Fibroblast of gingiva (primary cell): ENCODE measurements around the gene PGRMC2.

Experiments
- DNase-seq: peaks from one replicate; pipeline ENCODE4 v3.0.0-alpha.2; 2011; ENCODE audit warnings: low read depth

PGRMC2 gene

DNA sequence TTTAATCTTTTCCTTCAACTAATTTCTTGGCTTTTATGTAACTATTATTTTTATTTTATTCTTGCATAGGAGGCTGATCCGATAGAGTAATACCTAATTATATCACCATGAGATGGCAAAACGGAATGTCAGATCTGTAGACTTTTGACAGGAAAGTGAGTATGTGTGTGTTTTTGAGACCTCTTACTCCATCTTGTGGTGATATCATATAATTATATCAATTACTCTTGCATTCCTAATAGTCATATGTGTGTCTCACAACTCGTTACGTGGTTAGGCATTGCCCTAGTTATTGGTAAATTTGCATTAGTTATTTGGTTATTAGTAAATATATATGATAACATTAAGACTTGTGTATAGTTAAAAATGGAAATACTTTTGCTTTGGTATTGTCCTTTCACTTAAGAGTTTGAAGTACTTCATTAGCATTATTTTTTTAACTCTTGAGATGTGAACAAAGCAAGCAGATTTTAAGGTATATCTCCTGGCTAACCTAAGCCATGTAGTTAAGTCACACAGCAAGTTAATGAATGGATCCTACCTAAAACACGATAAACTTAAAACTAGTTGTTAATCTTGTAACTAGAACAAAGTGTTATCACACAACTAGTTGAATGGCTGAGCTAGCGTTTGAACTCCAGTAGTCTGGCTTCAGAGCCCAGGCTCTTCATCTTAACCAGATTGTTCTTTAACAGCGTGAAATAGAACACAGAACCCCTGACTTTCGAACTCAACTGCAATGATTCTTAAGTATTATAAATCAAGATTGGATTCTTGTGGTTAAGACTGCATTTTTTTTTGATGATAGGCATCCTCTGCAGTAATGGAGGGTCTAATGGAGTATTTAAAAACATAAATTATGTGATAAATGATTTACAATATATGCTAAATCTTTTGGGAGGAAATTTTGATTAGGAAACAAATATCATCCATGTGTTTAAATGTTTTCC is 67.1 kb downstream of the PGRMC2 start:
- DNase-seq = peak; percentile 63
